GM23338 (cell line): ENCODE data around the gene NFXL1. TPM values are rescaled to one million over a fixed set of nuclear protein-coding genes. Genes with fewer than 3 reads are reported as not detected.

ENCODE experiments used
- ATAC-seq: fragments of 200-7000 bp; cut with Tn5 transposase; 3 replicates; pipeline ENCODE4 v1.9.1; 2020
- DNase-seq: peaks from one replicate; pipeline ENCODE4 v3.0.0-alpha.2; 2015; ENCODE audit warnings: low spot score
- H2AFZ ChIP-seq: fragments of 200-600 bp; sonication (generic); 2 replicates; pipeline ENCODE4 v1.8.0; 2016; ENCODE audit warnings: antibody characterized with exemption, mild to moderate bottlenecking, moderate library complexity
- H3F3A ChIP-seq: fragments of 200-600 bp; sonication (generic); replicated peaks from 2 replicates; pipeline ENCODE4 v1.8.0; 2017; ENCODE audit warnings: antibody characterized with exemption, mixed run types, low read depth
- H3K27ac ChIP-seq: fragments of 200-600 bp; sonication (generic); 2 replicates; pipeline ENCODE4 v1.6.1; 2016; ENCODE audit warnings: low read depth
- H3K27me3 ChIP-seq: fragments of 200-600 bp; sonication (generic); 2 replicates; pipeline ENCODE4 v1.8.0; 2016; ENCODE audit warnings: mild to moderate bottlenecking, mixed run types, moderate library complexity; ENCODE audit not compliant: insufficient read depth
- H3K36me3 ChIP-seq: fragments of 200-600 bp; sonication (generic); 2 replicates; pipeline ENCODE4 v1.8.0; 2016; ENCODE audit warnings: mild to moderate bottlenecking; ENCODE audit not compliant: insufficient read depth
- H3K4me1 ChIP-seq: fragments of 200-600 bp; sonication (generic); 2 replicates; pipeline ENCODE4 v1.8.0; 2016; ENCODE audit warnings: mild to moderate bottlenecking, moderate library complexity; ENCODE audit not compliant: insufficient read depth
- H3K4me2 ChIP-seq: fragments of 200-600 bp; sonication (generic); 2 replicates; pipeline ENCODE4 v1.7.1; 2017; ENCODE audit warnings: mixed run types
- H3K4me3 ChIP-seq: fragments of 200-600 bp; sonication (generic); 2 replicates; pipeline ENCODE4 v1.6.1; 2016; ENCODE audit warnings: mixed run types
- H3K79me2 ChIP-seq: fragments of 200-600 bp; sonication (generic); replicated peaks from 2 replicates; pipeline ENCODE4 v1.8.0; 2017; ENCODE audit warnings: mild to moderate bottlenecking; ENCODE audit not compliant: insufficient read depth
- H3K9me2 ChIP-seq: fragments of 200-600 bp; sonication (generic); 2 replicates; pipeline ENCODE4 v1.8.0; 2017; ENCODE audit not compliant: insufficient read depth
- H4K20me1 ChIP-seq: fragments of 200-600 bp; sonication (generic); replicated peaks from 2 replicates; pipeline ENCODE4 v1.8.0; 2017; ENCODE audit warnings: mild to moderate bottlenecking; ENCODE audit not compliant: insufficient read depth
- H3K27ac Mint-ChIP-seq: 2 replicates; pipeline ENCODE4 v1.8.0; 2020; ENCODE audit warnings: inconsistent platforms, mild to moderate bottlenecking, moderate library complexity, mixed read lengths
- H3K27me3 Mint-ChIP-seq: 3 replicates; pipeline ENCODE4 v1.8.0; 2022; ENCODE audit warnings: low read depth, mild to moderate bottlenecking, moderate library complexity, mixed read lengths, inconsistent platforms; ENCODE audit not compliant: insufficient read depth, poor library complexity
- H3K36me3 Mint-ChIP-seq: 3 replicates; pipeline ENCODE4 v1.8.0; 2021; ENCODE audit warnings: low read depth, mild to moderate bottlenecking, inconsistent platforms, moderate library complexity, mixed read lengths
- H3K4me1 Mint-ChIP-seq: 3 replicates; pipeline ENCODE4 v1.8.0; 2020; ENCODE audit warnings: mild to moderate bottlenecking, inconsistent platforms, mixed read lengths
- H3K4me3 Mint-ChIP-seq: 3 replicates; pipeline ENCODE4 v1.8.0; 2021; ENCODE audit warnings: moderate library complexity, mild to moderate bottlenecking, inconsistent platforms, mixed read lengths
- H3K9me3 Mint-ChIP-seq: 3 replicates; pipeline ENCODE4 v1.8.0; 2020; ENCODE audit warnings: moderate library complexity, mild to moderate bottlenecking, inconsistent platforms, mixed read lengths
- CREB1 ChIP-seq: fragments of 250-450 bp; sonication (Bioruptor Pico); IDR thresholded peaks from 2 replicates; pipeline ENCODE4 v1.5.0; 2020; ENCODE audit warnings: low read depth, mild to moderate bottlenecking, moderate library complexity
- EZH2 ChIP-seq: fragments of 200-600 bp; sonication (generic); IDR thresholded peaks from one replicate; pipeline ENCODE4 v1.8.0; 2017; ENCODE audit warnings: antibody characterized with exemption, mild to moderate bottlenecking, low read depth; ENCODE audit not compliant: unreplicated experiment
- POLR2AphosphoS5 ChIP-seq: IDR thresholded peaks from 2 replicates; pipeline ENCODE4 v1.6.1; 2016; ENCODE audit warnings: antibody characterized with exemption, low read depth
- polyA plus RNA-seq: library from polyadenylated mRNA; unstranded; fragments of >200 nt; fragmentation: Nextera tagmentation; extraction: Ambion mirVana; gene quantifications from 2 replicates; pipeline ENCODE4 v1.2.1, GENCODE V29; 2016
- total RNA-seq: library from RNA; depleted of rRNA; stranded (reverse); fragments of >200 nt; shearing (Covaris generic); gene quantifications from 2 replicates; pipeline ENCODE4 v1.2.3, GENCODE V29; 2014
- TF ChIP-seq, protein P1 (sequence below): IDR thresholded peaks from 2 replicates; pipeline ENCODE4 v1.6.1; 2016; ENCODE audit warnings: antibody characterized with exemption
- TF ChIP-seq, protein P2 (sequence below), 2 experiments: fragments of 200-600 bp in 1 of 2; sonication (generic) in 1 of 2; conservative IDR thresholded peaks; 2 replicates each; pipeline versions ENCODE4 v1.5.1 to v1.6.1; 2016 to 2017; ENCODE audit warnings: antibody characterized with exemption in 2 of 2, low read depth in 2 of 2, mild to moderate bottlenecking in 2 of 2, moderate library complexity in 1 of 2

Gene NFXL1
- total and polyA plus RNA-seq, 2 experiments from 2014 or later = 19.4 to 31.7 TPM

DNA sequence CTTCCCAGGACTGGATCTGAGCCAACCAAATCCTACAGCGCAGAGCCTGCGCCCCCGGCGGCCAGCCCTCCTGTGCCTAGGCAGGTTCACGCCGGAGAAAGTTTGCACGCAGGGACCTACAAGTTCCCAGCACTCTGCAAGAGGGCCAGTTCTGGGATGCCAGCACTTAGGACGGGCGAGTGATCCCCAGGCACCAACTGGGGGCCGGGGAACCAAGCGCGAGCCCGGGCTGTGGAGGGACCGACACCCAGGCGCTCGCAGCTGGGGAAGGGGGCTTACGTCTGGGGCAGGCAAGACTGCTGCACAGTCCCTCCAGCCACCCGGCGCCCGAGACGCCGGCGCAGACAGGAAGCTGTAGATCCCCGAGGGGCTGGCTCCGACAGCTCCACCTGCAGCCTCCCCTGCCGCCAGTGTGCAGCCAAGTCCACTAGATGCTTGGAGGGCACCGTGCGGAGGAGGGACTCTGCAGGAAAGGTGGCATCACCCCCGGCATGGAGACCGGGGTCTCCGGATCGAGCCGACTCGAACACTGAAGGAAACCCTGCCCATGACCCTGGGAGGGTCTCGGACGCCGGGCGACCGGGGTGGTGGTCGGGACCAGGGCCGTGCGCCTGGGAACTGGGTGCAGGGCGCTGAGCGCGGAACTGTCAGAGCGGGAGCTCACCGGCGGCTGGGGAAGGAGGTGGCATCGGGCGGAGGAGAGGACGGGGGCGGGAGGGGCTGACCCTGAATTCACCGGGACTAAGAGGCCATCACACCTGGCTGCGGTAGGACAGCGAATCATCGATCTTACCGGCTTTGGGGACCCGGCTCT is 77.1 kb downstream of the NFXL1 start:
- H3K4me3 Mint-ChIP-seq = peak overlapping the region; percentile 79
- ATAC-seq = peak; percentile 71
- Histone ChIP-seq H3K9me2 (no peaks in the 10 kb centered on the region), H3K79me2 (no peaks in the 10 kb centered on the region), H3K4me2 (peak overlapping the region; percentile 93), H4K20me1 (peaks cover 12% of the 10 kb centered on the region), H3K4me3 (peak overlapping the region; percentile 79), H2AFZ (peak overlapping the region; percentile 82), H3K27ac (no peak overlapping the region), H3K36me3 (no peaks in the 10 kb centered on the region), H3K4me1 (peaks cover 18% of the 10 kb centered on the region), H3F3A (no peaks in the 10 kb centered on the region), H3K27me3 (peaks cover 14% of the 10 kb centered on the region; the same call in 1 of the 2 replicates)
- DNase-seq = peak; percentile 71
- TF ChIP-seq, protein P1, sequence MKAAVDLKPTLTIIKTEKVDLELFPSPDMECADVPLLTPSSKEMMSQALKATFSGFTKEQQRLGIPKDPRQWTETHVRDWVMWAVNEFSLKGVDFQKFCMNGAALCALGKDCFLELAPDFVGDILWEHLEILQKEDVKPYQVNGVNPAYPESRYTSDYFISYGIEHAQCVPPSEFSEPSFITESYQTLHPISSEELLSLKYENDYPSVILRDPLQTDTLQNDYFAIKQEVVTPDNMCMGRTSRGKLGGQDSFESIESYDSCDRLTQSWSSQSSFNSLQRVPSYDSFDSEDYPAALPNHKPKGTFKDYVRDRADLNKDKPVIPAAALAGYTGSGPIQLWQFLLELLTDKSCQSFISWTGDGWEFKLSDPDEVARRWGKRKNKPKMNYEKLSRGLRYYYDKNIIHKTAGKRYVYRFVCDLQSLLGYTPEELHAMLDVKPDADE = no peak
- TF ChIP-seq POLR2AphosphoS5 (0 out of 2 replicates have a peak, but pooled peaks have one; percentile 15), EZH2 (no peak)
- peaks cover 10% of the 10 kb centered on the region; the same call in 1 of the 3 replicates for H3K36me3 Mint-ChIP-seq
- peaks cover 25% of the 10 kb centered on the region for H3K4me1 Mint-ChIP-seq
- peaks cover 10% of the 10 kb centered on the region; the same call in 2 of the 3 replicates for H3K9me3 Mint-ChIP-seq
- peaks cover 21% of the 10 kb centered on the region for H3K27me3 Mint-ChIP-seq
- no peak overlapping the region for H3K27ac Mint-ChIP-seq

- peaks cover 19% of the 10 kb centered on the region for H3K27me3 Mint-ChIP-seq
- H3K9me3 Mint-ChIP-seq = peaks cover 10% of the 10 kb centered on the region; the same call in 2 of the 3 replicates
- peaks cover 10% of the 10 kb centered on the region; the same call in 1 of the 3 replicates for H3K36me3 Mint-ChIP-seq
- no peaks in the 10 kb centered on the region for H3K36me3 ChIP-seq
- H3K4me3 Mint-ChIP-seq = peak overlapping the region; percentile 79
- no peak overlapping the region for H3K27ac ChIP-seq
- peak overlapping the region; percentile 93 for H3K4me2 ChIP-seq
- H3K4me1 Mint-ChIP-seq = peaks cover 25% of the 10 kb centered on the region
- peak overlapping the region; percentile 79 for H3K4me3 ChIP-seq
- peak overlapping the region; percentile 82 for H2AFZ ChIP-seq
- peak; percentile 88 for ATAC-seq
- H3K9me2 ChIP-seq = no peaks in the 10 kb centered on the region
- H3K27ac Mint-ChIP-seq = no peak overlapping the region
- DNase-seq = peak; percentile 95
- no peaks in the 10 kb centered on the region for H3F3A ChIP-seq
- H4K20me1 ChIP-seq = peaks cover 12% of the 10 kb centered on the region
- no peaks in the 10 kb centered on the region for H3K79me2 ChIP-seq
- peaks cover 18% of the 10 kb centered on the region for H3K4me1 ChIP-seq
- TF ChIP-seq, protein P2, sequence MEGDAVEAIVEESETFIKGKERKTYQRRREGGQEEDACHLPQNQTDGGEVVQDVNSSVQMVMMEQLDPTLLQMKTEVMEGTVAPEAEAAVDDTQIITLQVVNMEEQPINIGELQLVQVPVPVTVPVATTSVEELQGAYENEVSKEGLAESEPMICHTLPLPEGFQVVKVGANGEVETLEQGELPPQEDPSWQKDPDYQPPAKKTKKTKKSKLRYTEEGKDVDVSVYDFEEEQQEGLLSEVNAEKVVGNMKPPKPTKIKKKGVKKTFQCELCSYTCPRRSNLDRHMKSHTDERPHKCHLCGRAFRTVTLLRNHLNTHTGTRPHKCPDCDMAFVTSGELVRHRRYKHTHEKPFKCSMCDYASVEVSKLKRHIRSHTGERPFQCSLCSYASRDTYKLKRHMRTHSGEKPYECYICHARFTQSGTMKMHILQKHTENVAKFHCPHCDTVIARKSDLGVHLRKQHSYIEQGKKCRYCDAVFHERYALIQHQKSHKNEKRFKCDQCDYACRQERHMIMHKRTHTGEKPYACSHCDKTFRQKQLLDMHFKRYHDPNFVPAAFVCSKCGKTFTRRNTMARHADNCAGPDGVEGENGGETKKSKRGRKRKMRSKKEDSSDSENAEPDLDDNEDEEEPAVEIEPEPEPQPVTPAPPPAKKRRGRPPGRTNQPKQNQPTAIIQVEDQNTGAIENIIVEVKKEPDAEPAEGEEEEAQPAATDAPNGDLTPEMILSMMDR (conservative IDR thresholded peaks at IDR 0.05; ENCODE audit: low read depth in 2 of 2) = peak; percentile 64 to 91
- TF ChIP-seq CREB1 (CRISPR knock-in tag) = no peak
- peaks cover 14% of the 10 kb centered on the region; the same call in 1 of the 2 replicates for H3K27me3 ChIP-seq
These were observed 77.7 kb downstream of the NFXL1 start for GRCh38 chr4:47836641-47837093.
